SK-N-SH treated with all-trans-retinoic acid at 6 μM for 48 hours (cell line): Measurements from ENCODE around the gene RTBDN.

ENCODE experiments used
- PPARA ChIP-seq: fragments of 250-450 bp; sonication (Bioruptor Pico); IDR thresholded peaks from 2 replicates; pipeline ENCODE4 v1.5.0; 2020; ENCODE audit warnings: mild to moderate bottlenecking, borderline replicate concordance
- ZFP3 ChIP-seq: fragments of 250-450 bp; sonication (Bioruptor Pico); IDR thresholded peaks from 2 replicates; pipeline ENCODE4 v1.5.0; 2020; ENCODE audit warnings: mild to moderate bottlenecking, moderate library complexity
- ZNF565 ChIP-seq: fragments of 450-650 bp; formaldehyde crosslinking; conservative IDR thresholded peaks from 2 replicates; pipeline ENCODE4 v1.5.0; 2020; ENCODE audit warnings: low read depth, mild to moderate bottlenecking, moderate library complexity

DNA sequence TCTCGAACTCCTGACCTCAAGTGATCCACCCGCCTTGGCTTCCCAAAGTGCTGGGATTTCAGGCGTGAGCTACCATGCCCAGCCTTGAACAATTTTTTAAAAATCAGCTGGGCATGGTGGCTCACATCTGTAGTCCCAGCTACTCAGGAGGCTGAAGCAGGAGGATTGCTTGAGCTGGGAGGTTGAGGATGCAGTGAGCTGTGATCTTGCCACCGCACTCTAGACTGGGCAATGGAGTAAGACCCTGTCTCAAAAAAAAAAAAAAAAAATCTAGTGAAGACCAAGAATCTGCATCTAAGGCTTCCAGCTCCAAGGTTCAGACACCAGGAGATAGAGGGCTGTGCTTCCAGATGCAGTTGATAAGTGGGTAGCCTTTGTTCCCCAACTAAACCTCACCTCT lies 29.8 kb upstream of the RTBDN start:
- TF ChIP-seq PPARA (CRISPR knock-in tag), result no peak
- TF ChIP-seq ZNF565, result no peak
- TF ChIP-seq ZFP3 (CRISPR knock-in tag), result no peak
